Testis (tissue), 2 donors: ENCODE data around the gene DNAJB6.

ENCODE experiments used
- POLR2A ChIP-seq: fragments of 450-650 bp; IDR thresholded peaks from one replicate; pipeline ENCODE4 v1.6.1; 2017; ENCODE audit warnings: antibody characterized with exemption, mild to moderate bottlenecking, moderate library complexity
- TF ChIP-seq, protein P1 (sequence below), 3 experiments: fragments of 450-650 bp in 2 of 3; fragments of 200-600 bp in 1 of 3; sonication (generic) in 1 of 3; IDR thresholded peaks; one replicate each; pipeline ENCODE4 v1.5.1; 2016 to 2019; ENCODE audit warnings: antibody characterized with exemption in 3 of 3, mild to moderate bottlenecking in 2 of 3, moderate library complexity in 1 of 3

DNA sequence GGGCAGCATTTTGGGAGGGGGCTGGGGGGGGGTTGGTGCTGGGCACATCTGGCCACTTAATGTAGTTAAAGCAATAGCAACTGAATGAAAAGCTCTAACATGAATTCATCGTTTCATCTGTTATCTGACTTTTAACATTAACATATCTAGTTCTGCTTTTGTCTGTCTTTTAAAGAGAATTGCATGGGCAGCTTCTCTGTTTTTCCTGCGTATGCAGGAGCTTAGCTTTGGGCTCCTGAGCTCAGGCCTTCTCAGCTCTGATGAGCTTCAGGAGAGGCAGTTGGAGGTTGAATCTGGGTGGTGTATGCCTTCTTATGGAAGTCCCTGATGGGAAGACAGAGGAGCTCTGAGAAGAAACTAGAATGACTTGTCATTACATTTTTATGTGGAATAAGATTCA, 58.4 kb downstream of the DNAJB6 start:
- TF ChIP-seq, protein P1, sequence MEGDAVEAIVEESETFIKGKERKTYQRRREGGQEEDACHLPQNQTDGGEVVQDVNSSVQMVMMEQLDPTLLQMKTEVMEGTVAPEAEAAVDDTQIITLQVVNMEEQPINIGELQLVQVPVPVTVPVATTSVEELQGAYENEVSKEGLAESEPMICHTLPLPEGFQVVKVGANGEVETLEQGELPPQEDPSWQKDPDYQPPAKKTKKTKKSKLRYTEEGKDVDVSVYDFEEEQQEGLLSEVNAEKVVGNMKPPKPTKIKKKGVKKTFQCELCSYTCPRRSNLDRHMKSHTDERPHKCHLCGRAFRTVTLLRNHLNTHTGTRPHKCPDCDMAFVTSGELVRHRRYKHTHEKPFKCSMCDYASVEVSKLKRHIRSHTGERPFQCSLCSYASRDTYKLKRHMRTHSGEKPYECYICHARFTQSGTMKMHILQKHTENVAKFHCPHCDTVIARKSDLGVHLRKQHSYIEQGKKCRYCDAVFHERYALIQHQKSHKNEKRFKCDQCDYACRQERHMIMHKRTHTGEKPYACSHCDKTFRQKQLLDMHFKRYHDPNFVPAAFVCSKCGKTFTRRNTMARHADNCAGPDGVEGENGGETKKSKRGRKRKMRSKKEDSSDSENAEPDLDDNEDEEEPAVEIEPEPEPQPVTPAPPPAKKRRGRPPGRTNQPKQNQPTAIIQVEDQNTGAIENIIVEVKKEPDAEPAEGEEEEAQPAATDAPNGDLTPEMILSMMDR (IDR thresholded peaks at IDR 0.05): no peak
- no peak for TF ChIP-seq POLR2A
